ENCODE data around the gene HNRNPC. TPM values are rescaled to one million over a fixed set of nuclear protein-coding genes. Genes with fewer than 3 reads are reported as not detected.

The HNRNPC gene
- total RNA-seq, 2 donors from 2014 or later, result 751 to 1,003 TPM

DNA sequence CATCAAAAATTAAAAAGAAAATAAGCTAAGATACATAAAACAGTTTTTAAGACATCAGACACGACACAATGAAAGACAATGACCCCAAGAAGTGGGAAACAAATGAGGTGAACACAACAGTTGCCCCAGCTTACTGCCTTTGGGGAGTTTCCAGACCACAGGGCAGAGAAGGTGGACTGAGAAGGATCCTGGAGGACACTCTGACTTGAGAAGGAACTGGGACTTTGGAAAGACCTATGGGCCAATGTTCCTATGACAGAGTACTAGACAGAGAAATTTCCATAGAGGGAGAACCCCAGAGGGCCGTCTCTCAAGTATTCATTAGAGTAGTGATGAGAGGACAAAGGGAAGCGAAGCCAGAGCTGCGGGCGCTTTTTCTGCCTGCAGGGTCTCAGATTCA is 107.2 kb downstream of the HNRNPC start:
- Mint-ChIP-seq H3K27me3 (ENCODE audit: insufficient read depth) (peaks cover 6% of the 10 kb centered on the region), H3K4me3 (no peak overlapping the region), H3K36me3 (ENCODE audit: low read depth) (no peaks in the 10 kb centered on the region), H3K27ac (no peak overlapping the region), H3K4me1 (peaks cover 13% of the 10 kb centered on the region), H3K9me3 (no peaks in the 10 kb centered on the region)
- H3K27me3 ChIP-seq (ENCODE audit: control insufficient read depth, insufficient read depth, low read length, poor library complexity, severe bottlenecking), result no peaks in the 10 kb centered on the region
- TF ChIP-seq, protein P1, sequence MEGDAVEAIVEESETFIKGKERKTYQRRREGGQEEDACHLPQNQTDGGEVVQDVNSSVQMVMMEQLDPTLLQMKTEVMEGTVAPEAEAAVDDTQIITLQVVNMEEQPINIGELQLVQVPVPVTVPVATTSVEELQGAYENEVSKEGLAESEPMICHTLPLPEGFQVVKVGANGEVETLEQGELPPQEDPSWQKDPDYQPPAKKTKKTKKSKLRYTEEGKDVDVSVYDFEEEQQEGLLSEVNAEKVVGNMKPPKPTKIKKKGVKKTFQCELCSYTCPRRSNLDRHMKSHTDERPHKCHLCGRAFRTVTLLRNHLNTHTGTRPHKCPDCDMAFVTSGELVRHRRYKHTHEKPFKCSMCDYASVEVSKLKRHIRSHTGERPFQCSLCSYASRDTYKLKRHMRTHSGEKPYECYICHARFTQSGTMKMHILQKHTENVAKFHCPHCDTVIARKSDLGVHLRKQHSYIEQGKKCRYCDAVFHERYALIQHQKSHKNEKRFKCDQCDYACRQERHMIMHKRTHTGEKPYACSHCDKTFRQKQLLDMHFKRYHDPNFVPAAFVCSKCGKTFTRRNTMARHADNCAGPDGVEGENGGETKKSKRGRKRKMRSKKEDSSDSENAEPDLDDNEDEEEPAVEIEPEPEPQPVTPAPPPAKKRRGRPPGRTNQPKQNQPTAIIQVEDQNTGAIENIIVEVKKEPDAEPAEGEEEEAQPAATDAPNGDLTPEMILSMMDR (conservative IDR thresholded peaks at IDR 0.05), result no peak
- no peaks in the 10 kb centered on the region for H3K9me3 ChIP-seq (ENCODE audit: control insufficient read depth, low read length)
- H3K36me3 ChIP-seq (ENCODE audit: control insufficient read depth, insufficient read depth, low read length), result no peaks in the 10 kb centered on the region
- 76 to 89% methylated on average over 4 to 5 of the region's 5 CpGs for WGBS, 2 experiments (ENCODE audit: insufficient coverage in 1 of 2, insufficient read length in 1 of 2)
- peaks cover 4% of the 10 kb centered on the region for H3K4me1 ChIP-seq (ENCODE audit: control insufficient read depth, insufficient read depth, low read length)
- no peak for DNase-seq
- no peak overlapping the region for H3K27ac ChIP-seq (ENCODE audit: low read depth, low read length)
- no peak overlapping the region for H3K9ac ChIP-seq (ENCODE audit: extremely low read depth, low read length, poor library complexity, severe bottlenecking)
- H3K4me3 ChIP-seq (ENCODE audit: low read length), result no peak overlapping the region

DNA sequence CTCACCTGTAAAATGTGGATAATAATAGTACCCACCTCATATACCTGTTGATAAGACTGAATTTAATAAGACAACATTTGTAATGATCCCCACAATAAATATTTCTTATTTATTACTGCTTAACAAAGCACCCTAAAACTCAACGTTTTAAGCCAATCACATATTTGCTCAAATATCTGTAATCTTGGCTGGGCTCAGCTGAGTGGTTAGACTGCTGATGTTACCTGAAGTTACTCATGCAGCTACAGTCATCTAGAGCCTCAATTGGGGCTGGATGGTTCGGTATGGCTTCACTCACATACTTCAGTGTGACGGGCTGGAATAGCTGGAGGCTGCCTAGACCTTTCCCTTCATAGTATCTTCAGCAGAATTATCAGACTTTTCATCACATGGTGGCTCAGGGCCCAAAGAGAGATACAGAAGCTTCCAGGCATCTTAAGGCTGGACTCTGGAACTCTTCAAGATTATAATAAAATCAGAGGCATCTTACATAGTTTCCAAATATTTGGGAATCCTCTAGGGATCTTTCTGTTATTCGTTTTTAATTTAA is 109.1 kb downstream of the HNRNPC start:
- TF ChIP-seq, protein P1 (conservative IDR thresholded peaks at IDR 0.05), result no peak
- Histone ChIP-seq H3K4me3 (ENCODE audit: low read length) (no peak overlapping the region), H3K4me1 (ENCODE audit: control insufficient read depth, insufficient read depth, low read length) (peaks cover 3% of the 10 kb centered on the region), H3K36me3 (ENCODE audit: control insufficient read depth, insufficient read depth, low read length) (no peaks in the 10 kb centered on the region), H3K9me3 (ENCODE audit: control insufficient read depth, low read length) (no peaks in the 10 kb centered on the region), H3K9ac (ENCODE audit: extremely low read depth, low read length, poor library complexity, severe bottlenecking) (no peak overlapping the region), H3K27me3 (ENCODE audit: control insufficient read depth, insufficient read depth, low read length, poor library complexity, severe bottlenecking) (peaks cover 8% of the 10 kb centered on the region), H3K27ac (ENCODE audit: low read depth, low read length) (no peak overlapping the region)
- H3K27ac Mint-ChIP-seq, result no peak overlapping the region
- no peak for DNase-seq
- H3K4me1 Mint-ChIP-seq, result peaks cover 7% of the 10 kb centered on the region
- 92 to 98% methylated on average over 4 of the region's 4 CpGs for WGBS, 2 experiments (ENCODE audit: insufficient coverage in 1 of 2, insufficient read length in 1 of 2)
- H3K36me3 Mint-ChIP-seq (ENCODE audit: low read depth), result no peaks in the 10 kb centered on the region
- H3K4me3 Mint-ChIP-seq, result no peak overlapping the region
- no peaks in the 10 kb centered on the region for H3K9me3 Mint-ChIP-seq
- peaks cover 15% of the 10 kb centered on the region for H3K27me3 Mint-ChIP-seq (ENCODE audit: insufficient read depth)

Other genes starting within 250 kb of the HNRNPC start
- gene NDRG2, start 244.4 kb downstream of the HNRNPC start, total RNA-seq, result 10 to 100 TPM; 46.3 to 52.8 TPM
- 1 to 10 TPM in 1 of 2 donors, under 1 TPM in 1; 0.73 to 1.7 TPM for gene TPPP2, start 239.2 kb downstream of the HNRNPC start, total RNA-seq
- not detected for gene RNASE13, start 234.6 kb downstream of the HNRNPC start, total RNA-seq
- not detected for gene RNASE7, start 227.1 kb downstream of the HNRNPC start, total RNA-seq
- gene RNASE8, start 211.6 kb downstream of the HNRNPC start, total RNA-seq, result not detected
- 10 to 100 TPM; 71.1 to 73.5 TPM for gene ARHGEF40, start 199.1 kb downstream of the HNRNPC start, total RNA-seq
- gene ZNF219, start 170.8 kb downstream of the HNRNPC start, total RNA-seq, result 10 to 100 TPM; 43.4 to 59.6 TPM
- under 1 TPM; 0.40 to 0.49 TPM for gene TMEM253, start 168.4 kb downstream of the HNRNPC start, total RNA-seq
- gene OR5AU1, start 113.4 kb downstream of the HNRNPC start, total RNA-seq, result not detected
- under 1 TPM in 1 of 2 donors, not detected in 1; 0.29 TPM for gene RPGRIP1, start 10.6 kb upstream of the HNRNPC start, total RNA-seq
- 100 to 1,000 TPM; 147 to 181 TPM for gene SUPT16H, start 114.6 kb upstream of the HNRNPC start, total RNA-seq
- gene CHD8, start 186.7 kb upstream of the HNRNPC start, total RNA-seq, result 100 to 1,000 TPM; 126 to 130 TPM
- 10 to 100 TPM; 41.2 to 42.9 TPM for gene RAB2B, start 207.5 kb upstream of the HNRNPC start, total RNA-seq
- gene TOX4, start 207.8 kb upstream of the HNRNPC start, total RNA-seq, result 10 to 100 TPM; 60.0 to 61.5 TPM
- gene METTL3, start 241.9 kb upstream of the HNRNPC start, total RNA-seq, result 10 to 100 TPM; 63.2 to 64.7 TPM